Measurements from ENCODE around the gene NTSR1. TPM values are rescaled to one million over a fixed set of nuclear protein-coding genes. Genes with fewer than 3 reads are reported as not detected.
A peak's percentile ranks its signal among the peaks of the same experiment; 100 is the strongest.

NTSR1 gene
- total and polyA plus RNA-seq, 7 experiments from 2014 or later, result 0.11 to 0.78 (median 0.14) TPM; not detected in 3

DNA sequence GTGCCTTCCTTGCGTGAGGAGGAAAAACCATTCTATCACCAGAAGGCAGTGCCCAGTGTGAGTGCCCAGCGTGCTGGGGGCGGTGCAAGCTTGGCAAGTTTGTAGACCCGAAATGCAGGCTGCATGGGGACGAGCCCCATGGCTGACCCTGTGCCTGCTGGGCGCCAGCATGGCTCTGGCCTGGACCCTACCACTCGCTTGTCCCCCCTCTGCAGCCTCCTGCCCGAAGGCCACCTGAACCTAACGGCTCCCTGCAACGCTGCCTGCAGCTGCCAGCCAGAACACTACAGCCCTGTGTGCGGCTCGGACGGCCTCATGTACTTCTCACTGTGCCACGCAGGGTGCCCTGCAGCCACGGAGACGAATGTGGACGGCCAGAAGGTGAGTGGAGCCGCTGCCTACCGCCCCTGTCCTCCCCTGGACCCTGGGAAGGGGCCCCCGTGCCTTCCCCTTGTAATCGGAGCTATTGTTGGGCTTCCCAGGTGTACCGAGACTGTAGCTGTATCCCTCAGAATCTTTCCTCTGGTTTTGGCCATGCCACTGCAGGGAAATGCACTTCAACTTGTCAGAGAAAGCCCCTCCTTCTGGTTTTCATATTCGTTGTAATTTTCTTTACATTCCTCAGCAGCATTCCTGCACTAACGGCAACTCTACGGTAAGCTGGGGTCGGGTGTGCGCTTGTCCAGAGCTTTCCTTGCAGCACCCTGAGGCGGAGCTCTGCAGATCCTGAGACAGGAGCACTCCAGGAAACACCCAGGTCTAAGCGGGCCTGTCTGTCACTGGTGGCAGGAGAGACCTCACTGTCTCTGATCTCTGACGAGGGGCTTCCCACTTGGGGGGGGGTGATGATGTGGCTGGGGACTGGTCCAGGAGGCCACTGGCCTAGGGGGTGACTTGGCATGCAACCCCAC lies 40.9 kb upstream of the NTSR1 start:
- ChIA-PET POLR2A (interaction anchor here (0.9 to 1.4 kb wide), 3 partner anchors 124 to 129 kb away, joined by 3 to 5 read pairs (median 4); partner anchors contain the start of gene MRGBP), CTCF (interaction anchor here (0.8 to 2.4 kb wide), 3 partner anchors 61 to 140 kb away, joined by 3 to 22 read pairs (median 6); no protein-coding TSS in a partner anchor)
- intact Hi-C loops (cut with micrococcal nuclease), result loop anchor here (1.0 kb wide), 2 partner anchors 73 to 124 kb away; no protein-coding TSS in a partner anchor
- no peak for DNase-seq
- Histone ChIP-seq H3K36me3 (ENCODE audit: control insufficient read depth in 2 of 3, insufficient read depth in 3 of 3, low read length in 3 of 3) (no peaks in the 10 kb centered on the region), H3K4me3 (ENCODE audit: low read length) (no peak overlapping the region), H3K4me1 (ENCODE audit: control insufficient read depth in 2 of 2, insufficient read depth in 2 of 2, low read length in 2 of 2) (no peaks in the 10 kb centered on the region), H3K9me3 (ENCODE audit: control insufficient read depth in 2 of 3, low read length in 3 of 3) (no peaks in the 10 kb centered on the region), H3K27me3 (ENCODE audit: control insufficient read depth in 2 of 2, insufficient read depth in 2 of 2, low read length in 2 of 2) (no peaks in the 10 kb centered on the region), H3K27ac (ENCODE audit: low read depth, low read length) (no peak overlapping the region)
- no peaks in the 10 kb centered on the region for H3K9me3 Mint-ChIP-seq
- no peak for ATAC-seq
- no peaks in the 10 kb centered on the region for H3K27me3 Mint-ChIP-seq
- H3K4me1 Mint-ChIP-seq, result peaks cover 0 to 2% (median 0%) of the 10 kb centered on the region in 7 donors
- no peak overlapping the region for H3K4me3 Mint-ChIP-seq
- peaks cover 0 to 12% (median 0%) of the 10 kb centered on the region in 5 donors for H3K36me3 Mint-ChIP-seq
- peak overlapping the region in 1 of 9 donors; percentile 62 for H3K27ac Mint-ChIP-seq

DNA sequence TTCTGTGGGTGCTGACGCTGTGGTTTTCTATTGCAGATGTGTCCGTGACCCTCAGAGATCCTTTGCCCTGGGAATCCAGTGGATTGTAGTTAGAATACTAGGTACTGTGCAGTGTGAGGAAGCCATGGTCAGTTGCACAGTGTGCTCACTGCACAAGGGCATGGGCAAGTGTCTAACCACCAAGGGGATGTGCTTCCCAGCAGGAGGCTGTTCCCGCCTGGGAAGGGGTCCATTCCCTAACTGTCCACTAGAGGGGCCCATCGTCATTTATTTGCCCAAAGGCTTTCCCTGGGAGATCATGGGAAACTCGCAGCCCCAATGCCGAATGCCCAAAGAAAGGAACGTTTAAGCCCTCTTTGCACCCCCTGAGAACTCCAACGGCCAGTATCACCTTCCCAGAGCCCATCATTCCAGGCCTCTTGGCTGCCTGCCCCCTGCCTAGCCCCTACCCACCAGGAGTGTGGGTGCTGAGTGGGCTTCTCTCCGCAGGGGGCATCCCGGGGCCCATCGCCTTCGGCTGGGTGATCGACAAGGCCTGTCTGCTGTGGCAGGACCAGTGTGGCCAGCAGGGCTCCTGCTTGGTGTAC lies 40.1 kb upstream of the NTSR1 start:
- POLR2A ChIA-PET, result interaction anchor here (0.9 to 1.4 kb wide), 2 partner anchors 124 to 126 kb away, joined by 3 to 5 read pairs; no protein-coding TSS in a partner anchor
- H3K27me3 ChIP-seq (ENCODE audit: control insufficient read depth in 2 of 2, insufficient read depth in 2 of 2, low read length in 2 of 2), result no peaks in the 10 kb centered on the region
- H3K27ac ChIP-seq (ENCODE audit: low read depth, low read length), result no peak overlapping the region
- H3K9me3 ChIP-seq (ENCODE audit: control insufficient read depth in 2 of 3, low read length in 3 of 3), result no peaks in the 10 kb centered on the region
- Mint-ChIP-seq H3K9me3 (no peaks in the 10 kb centered on the region), H3K27ac (peak overlapping the region in 1 of 9 donors; percentile 62), H3K4me3 (no peak overlapping the region), H3K36me3 (peaks cover 0 to 10% (median 0%) of the 10 kb centered on the region in 5 donors), H3K27me3 (no peaks in the 10 kb centered on the region), H3K4me1 (peaks cover 0 to 2% (median 0%) of the 10 kb centered on the region in 7 donors)
- CTCF ChIA-PET, result interaction anchor here (0.8 to 2.4 kb wide), 6 partner anchors 11 to 140 kb away, joined by 3 to 22 read pairs (median 4); no protein-coding TSS in a partner anchor
- DNase-seq (peak in 5 of 9 donors; percentile 10 to 32 (median 23)), ATAC-seq (peak; percentile 59)
- H3K4me3 ChIP-seq (ENCODE audit: low read length), result no peak overlapping the region
- H3K4me1 ChIP-seq (ENCODE audit: control insufficient read depth in 2 of 2, insufficient read depth in 2 of 2, low read length in 2 of 2), result no peaks in the 10 kb centered on the region
- intact Hi-C loops (cut with micrococcal nuclease), result loop anchor here (1.0 kb wide), 2 partner anchors 72 to 123 kb away; no protein-coding TSS in a partner anchor
- H3K36me3 ChIP-seq (ENCODE audit: control insufficient read depth in 2 of 3, insufficient read depth in 3 of 3, low read length in 3 of 3), result no peaks in the 10 kb centered on the region

DNA sequence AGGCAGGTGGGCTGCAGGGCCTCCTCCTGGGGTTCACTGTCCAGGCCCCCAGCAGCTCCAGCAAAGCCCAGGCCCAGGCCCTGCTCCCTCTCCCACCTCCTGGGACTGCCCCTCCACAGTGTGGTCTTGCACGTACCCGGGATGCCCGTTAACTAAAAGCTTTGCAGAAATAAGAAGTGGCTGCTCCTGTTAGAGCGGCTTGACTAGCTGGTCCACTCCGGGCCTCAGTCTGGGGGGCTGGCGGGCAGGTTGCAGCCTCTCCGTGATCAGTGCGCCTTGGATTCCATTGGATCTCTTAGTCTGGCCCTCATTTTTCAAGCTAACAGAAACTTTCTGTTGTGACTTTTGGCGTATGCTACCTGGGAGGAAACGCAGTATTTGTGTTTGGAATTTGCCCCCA lies 39.4 kb upstream of the NTSR1 start:
- intact Hi-C loops (cut with micrococcal nuclease), result no loop called here
- no peak for DNase-seq
- Histone ChIP-seq H3K36me3 (ENCODE audit: control insufficient read depth in 2 of 3, insufficient read depth in 3 of 3, low read length in 3 of 3) (no peaks in the 10 kb centered on the region), H3K9me3 (ENCODE audit: control insufficient read depth in 2 of 3, low read length in 3 of 3) (no peaks in the 10 kb centered on the region), H3K27ac (ENCODE audit: low read depth, low read length) (no peak overlapping the region), H3K4me3 (ENCODE audit: low read length) (no peak overlapping the region), H3K4me1 (ENCODE audit: control insufficient read depth in 2 of 2, insufficient read depth in 2 of 2, low read length in 2 of 2) (no peaks in the 10 kb centered on the region), H3K27me3 (ENCODE audit: control insufficient read depth in 2 of 2, insufficient read depth in 2 of 2, low read length in 2 of 2) (no peaks in the 10 kb centered on the region)
- H3K36me3 Mint-ChIP-seq, result peaks cover 0 to 10% (median 0%) of the 10 kb centered on the region in 5 donors
- no peaks in the 10 kb centered on the region for H3K27me3 Mint-ChIP-seq
- H3K4me1 Mint-ChIP-seq, result peaks cover 0 to 2% (median 0%) of the 10 kb centered on the region in 7 donors
- no peak overlapping the region for H3K4me3 Mint-ChIP-seq
- CTCF ChIA-PET, result interaction anchor here (0.8 to 2.4 kb wide), 4 partner anchors 10 to 139 kb away, joined by 3 to 22 read pairs (median 6); no protein-coding TSS in a partner anchor
- POLR2A ChIA-PET, result no interaction called here
- no peaks in the 10 kb centered on the region for H3K9me3 Mint-ChIP-seq
- ATAC-seq, result no peak
- H3K27ac Mint-ChIP-seq, result no peak overlapping the region

DNA sequence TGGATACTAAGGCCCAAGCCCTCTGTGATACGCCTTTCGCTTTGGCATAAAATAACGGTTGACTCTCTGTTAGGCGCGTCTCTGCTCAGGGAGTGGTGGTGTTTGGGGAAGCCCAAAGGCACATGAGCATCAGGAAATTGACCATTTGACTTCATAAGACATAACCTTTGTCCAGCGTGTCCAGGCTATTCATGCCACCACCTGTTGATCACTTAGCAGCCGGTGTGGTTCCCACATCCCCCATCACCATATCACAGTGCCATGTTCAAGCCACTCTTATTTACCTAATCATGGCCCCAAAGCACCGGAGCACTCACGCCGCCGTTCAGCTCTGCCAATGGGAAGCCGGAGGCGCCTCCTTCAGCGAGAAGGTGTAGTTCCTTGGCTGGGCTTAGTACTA lies 38.5 kb upstream of the NTSR1 start:
- Mint-ChIP-seq H3K27me3 (no peaks in the 10 kb centered on the region), H3K27ac (no peak overlapping the region), H3K9me3 (no peaks in the 10 kb centered on the region), H3K36me3 (peaks cover 0 to 10% (median 0%) of the 10 kb centered on the region in 5 donors), H3K4me1 (peaks cover 0 to 2% (median 0%) of the 10 kb centered on the region in 7 donors), H3K4me3 (no peak overlapping the region)
- intact Hi-C loops (cut with micrococcal nuclease), result no loop called here
- ChIA-PET CTCF (interaction anchor here (1.7 kb wide), 1 partner anchor 122 kb away, joined by 8 read pairs; no protein-coding TSS in a partner anchor), POLR2A (no interaction called here)
- Histone ChIP-seq H3K9me3 (ENCODE audit: control insufficient read depth in 2 of 3, low read length in 3 of 3) (no peaks in the 10 kb centered on the region), H3K27ac (ENCODE audit: low read depth, low read length) (no peak overlapping the region), H3K4me3 (ENCODE audit: low read length) (no peak overlapping the region), H3K27me3 (ENCODE audit: control insufficient read depth in 2 of 2, insufficient read depth in 2 of 2, low read length in 2 of 2) (no peaks in the 10 kb centered on the region), H3K4me1 (ENCODE audit: control insufficient read depth in 2 of 2, insufficient read depth in 2 of 2, low read length in 2 of 2) (no peaks in the 10 kb centered on the region), H3K36me3 (ENCODE audit: control insufficient read depth in 2 of 3, insufficient read depth in 3 of 3, low read length in 3 of 3) (no peaks in the 10 kb centered on the region)
- DNase-seq (no peak), ATAC-seq (no peak)

DNA sequence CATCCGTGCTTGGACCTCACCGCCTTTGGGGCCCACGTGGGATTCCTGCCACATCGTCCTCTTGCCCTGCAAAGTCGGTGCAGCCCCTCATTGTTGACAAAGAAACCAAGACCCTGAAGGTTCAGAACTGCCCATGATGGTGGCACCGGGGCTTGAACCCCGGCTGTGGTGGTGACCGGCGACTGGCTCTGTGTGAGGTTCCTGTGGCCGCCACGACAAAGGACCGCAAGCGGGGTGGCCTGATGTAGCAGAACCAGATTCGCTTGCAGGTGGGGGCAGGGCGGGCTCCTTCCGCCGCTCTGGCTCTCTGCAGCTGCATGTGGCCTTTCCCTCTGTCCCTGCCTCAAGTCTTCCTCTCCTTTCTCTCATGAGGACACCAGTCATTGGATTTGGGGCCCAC lies 37.6 kb upstream of the NTSR1 start:
- Histone ChIP-seq H3K27me3 (ENCODE audit: control insufficient read depth in 2 of 2, insufficient read depth in 2 of 2, low read length in 2 of 2) (no peaks in the 10 kb centered on the region), H3K4me1 (ENCODE audit: control insufficient read depth in 2 of 2, insufficient read depth in 2 of 2, low read length in 2 of 2) (no peaks in the 10 kb centered on the region), H3K9me3 (ENCODE audit: control insufficient read depth in 2 of 3, low read length in 3 of 3) (no peaks in the 10 kb centered on the region), H3K27ac (ENCODE audit: low read depth, low read length) (no peak overlapping the region), H3K36me3 (ENCODE audit: control insufficient read depth in 2 of 3, insufficient read depth in 3 of 3, low read length in 3 of 3) (no peaks in the 10 kb centered on the region), H3K4me3 (ENCODE audit: low read length) (no peak overlapping the region)
- H3K4me3 Mint-ChIP-seq, result no peak overlapping the region
- peaks cover 0 to 2% (median 0%) of the 10 kb centered on the region in 7 donors for H3K4me1 Mint-ChIP-seq
- intact Hi-C loops (cut with micrococcal nuclease), result no loop called here
- ChIA-PET POLR2A (no interaction called here), CTCF (no interaction called here)
- peaks cover 0 to 10% (median 0%) of the 10 kb centered on the region in 5 donors for H3K36me3 Mint-ChIP-seq
- H3K9me3 Mint-ChIP-seq, result no peaks in the 10 kb centered on the region
- no peak for DNase-seq
- no peak overlapping the region for H3K27ac Mint-ChIP-seq
- no peaks in the 10 kb centered on the region for H3K27me3 Mint-ChIP-seq
- no peak for ATAC-seq

DNA sequence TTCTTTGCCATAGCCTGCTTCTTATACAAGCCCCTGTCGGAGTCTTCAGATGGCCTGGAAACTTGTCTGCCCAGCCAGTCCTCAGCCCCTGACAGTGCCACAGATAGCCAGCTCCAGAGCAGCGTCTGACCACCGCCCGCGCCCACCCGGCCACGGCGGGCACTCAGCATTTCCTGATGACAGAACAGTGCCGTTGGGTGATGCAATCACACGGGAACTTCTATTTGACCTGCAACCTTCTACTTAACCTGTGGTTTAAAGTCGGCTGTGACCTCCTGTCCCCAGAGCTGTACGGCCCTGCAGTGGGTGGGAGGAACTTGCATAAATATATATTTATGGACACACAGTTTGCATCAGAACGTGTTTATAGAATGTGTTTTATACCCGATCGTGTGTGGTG lies 36.9 kb upstream of the NTSR1 start:
- intact Hi-C loops (cut with micrococcal nuclease), result no loop called here
- Mint-ChIP-seq H3K27me3 (no peaks in the 10 kb centered on the region), H3K36me3 (peaks cover 0 to 10% (median 0%) of the 10 kb centered on the region in 5 donors), H3K4me1 (peaks cover 0 to 2% (median 0%) of the 10 kb centered on the region in 7 donors), H3K9me3 (no peaks in the 10 kb centered on the region), H3K4me3 (no peak overlapping the region), H3K27ac (no peak overlapping the region)
- POLR2A ChIA-PET, result interaction anchor here (1.8 kb wide), 1 partner anchor 123 kb away, joined by 5 read pairs; no protein-coding TSS in a partner anchor
- H3K9me3 ChIP-seq (ENCODE audit: control insufficient read depth in 2 of 3, low read length in 3 of 3), result no peaks in the 10 kb centered on the region
- H3K4me1 ChIP-seq (ENCODE audit: control insufficient read depth in 2 of 2, insufficient read depth in 2 of 2, low read length in 2 of 2), result no peaks in the 10 kb centered on the region
- no peak for DNase-seq
- no peaks in the 10 kb centered on the region for H3K36me3 ChIP-seq (ENCODE audit: control insufficient read depth in 2 of 3, insufficient read depth in 3 of 3, low read length in 3 of 3)
- CTCF ChIA-PET, result no interaction called here
- no peak for ATAC-seq
- no peaks in the 10 kb centered on the region for H3K27me3 ChIP-seq (ENCODE audit: control insufficient read depth in 2 of 2, insufficient read depth in 2 of 2, low read length in 2 of 2)
- H3K4me3 ChIP-seq (ENCODE audit: low read length), result no peak overlapping the region
- no peak overlapping the region for H3K27ac ChIP-seq (ENCODE audit: low read depth, low read length)

Data from naive thymus-derived CD4-positive, alpha-beta T cell (primary cell).